Measurements from ENCODE around the gene TOP1.

GRCh38 chr20:41135187-41135887 is 106.7 kb downstream of the TOP1 start:
- TF ChIP-seq POLR2A (IDR thresholded peaks at IDR 0.05) (no peak), CTCF (IDR thresholded peaks at IDR 0.05 in 4 of 5, conservative IDR thresholded peaks at IDR 0.05 in 1 of 5) (peak; percentile 22 to 75 (median 68))
